T-helper 1 cell treated with Interleukin-12 subunit alpha and Interleukin-12 subunit beta and Interleukin-4 antibody, amounts not matched to agents 30 μg/mL and 1 μg/mL, for 36 hours (primary cell): Measurements from ENCODE around the gene ATXN1.

Experiments used
- H3K27ac Mint-ChIP-seq: one replicate; pipeline ENCODE4 v1.8.0; 2021; ENCODE audit warnings: mild to moderate bottlenecking, mixed read lengths
- H3K27me3 Mint-ChIP-seq: one replicate; pipeline ENCODE4 v1.8.0; 2021; ENCODE audit warnings: low read depth, mixed read lengths
- H3K36me3 Mint-ChIP-seq: one replicate; pipeline ENCODE4 v1.8.0; 2021; ENCODE audit warnings: low read depth, mixed read lengths
- H3K4me1 Mint-ChIP-seq: one replicate; pipeline ENCODE4 v1.8.0; 2021; ENCODE audit warnings: low read depth, mixed read lengths
- H3K4me3 Mint-ChIP-seq: one replicate; pipeline ENCODE4 v1.8.0; 2021; ENCODE audit warnings: mild to moderate bottlenecking, moderate library complexity, mixed read lengths
- H3K9me3 Mint-ChIP-seq: one replicate; pipeline ENCODE4 v1.8.0; 2021; ENCODE audit warnings: mixed read lengths

The ATXN1 gene

GRCh38 chr6:16498237-16498636, 263.0 kb downstream of the ATXN1 start:
- no peak overlapping the region for H3K27ac Mint-ChIP-seq

DNA sequence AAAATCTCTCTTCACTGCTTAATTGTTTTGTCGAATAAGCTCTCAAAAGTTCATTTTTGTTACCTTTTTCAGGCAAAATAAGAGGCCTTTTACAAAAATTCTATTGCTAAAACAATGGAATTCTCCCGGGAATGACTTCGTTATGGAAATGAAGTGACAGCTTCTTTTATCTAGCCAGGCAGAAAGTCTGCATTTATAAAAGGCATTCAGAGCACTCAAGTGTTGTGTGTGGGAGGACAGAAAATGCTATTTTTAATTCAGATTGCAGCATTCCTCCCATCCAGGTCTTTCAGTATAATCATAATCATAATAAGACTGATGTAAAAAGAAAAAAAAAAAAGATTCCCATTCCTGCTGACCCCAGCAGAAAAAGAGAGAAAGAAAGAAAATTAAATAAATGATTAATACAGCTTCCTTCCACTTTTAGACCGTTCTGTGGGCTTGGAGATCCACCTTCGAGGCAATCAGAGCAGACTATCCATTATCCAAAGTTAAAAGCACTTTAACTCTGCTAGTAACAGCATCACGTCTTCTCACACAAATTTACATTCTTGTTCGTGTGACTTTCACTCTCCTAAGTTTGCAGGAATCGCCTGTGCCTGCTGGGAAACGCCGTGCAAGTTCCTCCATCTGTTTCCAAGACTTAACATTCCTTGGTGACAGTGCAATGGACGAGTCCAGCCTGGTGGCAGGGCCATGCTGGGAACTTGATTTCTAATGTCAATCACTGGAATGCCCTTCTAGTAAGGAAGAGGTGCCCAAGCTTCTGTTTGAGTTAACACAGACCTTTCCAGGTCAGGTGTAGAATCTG, 264.1 kb downstream of the ATXN1 start:
- Mint-ChIP-seq H3K27ac (no peak overlapping the region), H3K36me3 (peaks cover 38% of the 10 kb centered on the region)

More at GRCh38 chr6:16498237-16498636, 263.0 kb downstream of the ATXN1 start:
- H3K4me3 Mint-ChIP-seq, result no peak overlapping the region
- peaks cover 35% of the 10 kb centered on the region for H3K36me3 Mint-ChIP-seq
- peaks cover 43% of the 10 kb centered on the region for H3K4me1 Mint-ChIP-seq
- no peaks in the 10 kb centered on the region for H3K27me3 Mint-ChIP-seq
- H3K9me3 Mint-ChIP-seq, result peaks cover 4% of the 10 kb centered on the region

GRCh38 chr6:16496210-16496609, 265.1 kb downstream of the ATXN1 start:
- peaks cover 48% of the 10 kb centered on the region for H3K4me1 Mint-ChIP-seq
- no peaks in the 10 kb centered on the region for H3K27me3 Mint-ChIP-seq
- H3K27ac Mint-ChIP-seq, result no peak overlapping the region
- peaks cover 37% of the 10 kb centered on the region for H3K36me3 Mint-ChIP-seq
- H3K9me3 Mint-ChIP-seq, result peaks cover 4% of the 10 kb centered on the region
- no peak overlapping the region for H3K4me3 Mint-ChIP-seq

More for the DNA sequence above, 264.1 kb downstream of the ATXN1 start:
- no peak overlapping the region for H3K4me3 Mint-ChIP-seq
- H3K27me3 Mint-ChIP-seq, result no peaks in the 10 kb centered on the region
- peaks cover 4% of the 10 kb centered on the region for H3K9me3 Mint-ChIP-seq
- peaks cover 48% of the 10 kb centered on the region for H3K4me1 Mint-ChIP-seq

DNA sequence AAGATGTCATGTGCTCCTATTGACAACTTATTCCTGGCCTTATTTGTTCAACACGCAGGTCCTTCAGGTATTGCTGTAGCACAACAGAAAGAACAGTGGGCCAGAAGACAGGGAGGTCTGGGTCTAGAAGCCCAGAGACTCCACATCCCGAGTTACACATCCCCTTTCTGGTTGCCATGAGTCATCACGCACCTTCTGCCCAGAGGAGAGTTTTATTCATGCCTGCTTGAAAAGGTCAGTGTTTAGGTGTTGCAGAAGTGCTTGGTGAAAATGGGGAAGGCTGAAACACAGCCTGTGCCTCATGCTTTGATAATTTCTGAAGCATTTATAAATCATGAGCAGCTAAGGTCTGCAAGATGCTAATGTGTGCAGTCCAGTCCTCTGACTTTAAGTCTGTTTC, 266.5 kb downstream of the ATXN1 start:
- Mint-ChIP-seq H3K9me3 (peaks cover 4% of the 10 kb centered on the region), H3K36me3 (peaks cover 44% of the 10 kb centered on the region), H3K27me3 (no peaks in the 10 kb centered on the region), H3K4me1 (peaks cover 55% of the 10 kb centered on the region), H3K27ac (peak overlapping the region; percentile 2), H3K4me3 (no peak overlapping the region)

GRCh38 chr6:16493802-16494201, 267.5 kb downstream of the ATXN1 start:
- peaks cover 41% of the 10 kb centered on the region for H3K36me3 Mint-ChIP-seq
- peaks cover 60% of the 10 kb centered on the region for H3K4me1 Mint-ChIP-seq
- H3K9me3 Mint-ChIP-seq, result peaks cover 1% of the 10 kb centered on the region
- no peak overlapping the region for H3K27ac Mint-ChIP-seq
- no peak overlapping the region for H3K4me3 Mint-ChIP-seq
- no peaks in the 10 kb centered on the region for H3K27me3 Mint-ChIP-seq

DNA sequence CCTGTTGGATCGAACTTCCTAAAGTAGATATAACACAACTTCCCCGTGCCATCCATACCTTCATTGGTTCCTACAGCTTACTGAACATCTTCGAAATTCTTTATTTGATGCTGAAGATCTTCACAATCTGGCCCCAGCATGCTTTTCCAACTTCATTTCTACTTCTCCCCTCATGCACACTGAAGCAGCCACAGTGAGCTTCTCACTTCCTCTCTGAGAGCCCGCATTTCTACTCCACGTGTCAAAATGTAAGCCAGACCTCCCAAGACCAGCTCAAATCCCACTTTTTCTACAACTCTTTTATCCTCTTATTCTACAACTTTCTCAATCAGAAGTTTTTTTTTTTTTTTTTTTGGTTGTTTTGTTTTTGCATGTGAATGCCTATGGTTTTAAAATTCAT, 268.1 kb downstream of the ATXN1 start:
- Mint-ChIP-seq H3K27me3 (no peaks in the 10 kb centered on the region), H3K27ac (peak overlapping the region; percentile 0), H3K4me3 (no peak overlapping the region), H3K36me3 (peaks cover 40% of the 10 kb centered on the region), H3K4me1 (peaks cover 63% of the 10 kb centered on the region), H3K9me3 (no peaks in the 10 kb centered on the region)

DNA sequence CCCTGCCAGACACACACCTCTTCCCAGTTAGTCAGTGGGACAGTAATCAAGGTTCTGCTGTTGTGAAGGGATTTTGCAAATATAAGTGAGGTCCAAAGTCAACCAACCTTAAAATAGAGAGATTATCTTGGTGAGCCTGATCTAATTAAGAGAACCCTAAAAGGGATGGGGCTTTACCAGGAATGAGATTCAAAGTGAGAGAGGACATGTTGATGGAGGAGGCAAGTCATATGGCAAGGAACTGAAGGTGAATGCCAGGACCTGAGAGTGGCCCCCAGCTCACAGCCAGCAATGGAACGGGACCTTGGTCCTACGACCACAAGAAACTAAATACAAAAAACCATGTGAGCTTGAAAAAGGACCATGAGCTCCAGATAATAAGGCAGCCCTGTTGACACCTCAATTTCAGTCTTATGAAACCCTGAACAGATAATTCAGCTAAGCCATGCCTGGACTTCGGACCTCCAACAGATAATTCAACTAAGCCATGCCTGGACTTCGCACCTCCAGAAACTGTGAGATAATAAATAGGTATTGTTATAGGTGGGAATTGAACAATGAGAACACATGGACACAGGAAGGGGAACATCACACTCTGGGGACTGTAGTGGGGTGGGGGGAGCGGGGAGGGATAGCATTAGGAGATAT, 269.5 kb downstream of the ATXN1 start:
- Mint-ChIP-seq H3K4me1 (peaks cover 67% of the 10 kb centered on the region), H3K4me3 (no peak overlapping the region), H3K36me3 (peaks cover 35% of the 10 kb centered on the region), H3K9me3 (no peaks in the 10 kb centered on the region), H3K27me3 (no peaks in the 10 kb centered on the region), H3K27ac (no peak overlapping the region)

DNA sequence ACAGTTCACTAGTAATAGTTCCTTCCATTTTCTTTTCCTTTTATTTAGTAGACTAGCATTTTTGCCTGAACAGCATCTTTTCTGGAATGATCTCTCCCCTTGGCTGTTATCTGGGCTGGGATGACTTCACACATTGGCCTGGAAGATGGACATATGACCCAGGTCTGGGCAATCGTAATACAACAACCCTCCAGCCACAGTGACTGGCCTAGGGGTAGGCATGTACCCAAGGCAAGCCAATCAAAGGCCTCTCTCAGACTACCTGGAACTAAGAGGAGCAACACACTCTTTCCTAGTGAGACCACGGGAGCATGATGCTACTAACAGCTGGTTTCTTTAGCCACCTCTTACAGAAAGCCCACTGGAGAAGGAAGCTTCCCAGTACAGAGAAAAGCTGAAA, 270.6 kb downstream of the ATXN1 start:
- no peaks in the 10 kb centered on the region for H3K9me3 Mint-ChIP-seq
- no peak overlapping the region for H3K4me3 Mint-ChIP-seq
- peaks cover 72% of the 10 kb centered on the region for H3K4me1 Mint-ChIP-seq
- no peaks in the 10 kb centered on the region for H3K27me3 Mint-ChIP-seq
- no peak overlapping the region for H3K27ac Mint-ChIP-seq
- peaks cover 39% of the 10 kb centered on the region for H3K36me3 Mint-ChIP-seq

- Mint-ChIP-seq H3K9me3 (no peaks in the 10 kb centered on the region), H3K36me3 (peaks cover 45% of the 10 kb centered on the region), H3K4me1 (peaks cover 77% of the 10 kb centered on the region), H3K27me3 (no peaks in the 10 kb centered on the region), H3K27ac (peak overlapping the region; percentile 29), H3K4me3 (no peak overlapping the region)
Measured at GRCh38 chr6:16488813-16489212, 272.4 kb downstream of the ATXN1 start.

DNA sequence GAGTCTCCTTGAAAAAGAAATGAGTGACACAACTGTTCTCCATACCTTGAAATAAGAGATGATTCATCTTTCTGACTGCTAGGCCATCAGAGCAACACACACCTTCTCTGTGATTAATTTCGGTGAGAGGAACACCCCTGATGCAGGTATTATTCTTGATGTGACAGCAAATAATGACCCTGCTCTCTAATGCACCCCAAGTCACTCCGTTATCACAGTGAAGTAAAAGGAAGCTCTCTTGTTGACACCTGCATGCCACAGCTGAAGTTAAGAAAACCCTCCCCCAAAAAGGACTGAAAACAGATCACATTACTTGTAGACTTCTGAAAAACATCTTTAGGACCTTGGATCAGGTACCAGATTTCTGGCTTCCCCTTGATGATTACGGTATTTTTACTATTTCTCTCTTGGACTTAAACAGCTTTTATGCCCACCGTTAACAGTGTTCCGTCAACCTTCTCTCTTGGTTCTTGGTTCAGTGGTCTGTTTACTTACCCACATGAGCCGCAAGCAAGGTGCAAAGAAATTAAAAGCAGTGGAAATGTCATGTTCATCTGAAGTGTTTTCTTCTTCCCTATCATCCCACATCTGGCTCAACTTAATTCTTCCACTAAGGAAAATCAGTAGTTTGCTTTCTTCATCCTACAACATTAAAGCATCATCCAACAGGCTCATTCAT, 273.1 kb downstream of the ATXN1 start:
- peaks cover 78% of the 10 kb centered on the region for H3K4me1 Mint-ChIP-seq

GRCh38 chr6:16486661-16487060, 274.6 kb downstream of the ATXN1 start:
- peak overlapping the region; percentile 73 for H3K27ac Mint-ChIP-seq
- peaks cover 48% of the 10 kb centered on the region for H3K36me3 Mint-ChIP-seq
- H3K9me3 Mint-ChIP-seq, result peaks cover 5% of the 10 kb centered on the region
- H3K4me1 Mint-ChIP-seq, result peaks cover 81% of the 10 kb centered on the region
- no peak overlapping the region for H3K4me3 Mint-ChIP-seq
- no peaks in the 10 kb centered on the region for H3K27me3 Mint-ChIP-seq

More for the DNA sequence above, 273.1 kb downstream of the ATXN1 start:
- Mint-ChIP-seq H3K9me3 (peaks cover 5% of the 10 kb centered on the region), H3K36me3 (peaks cover 48% of the 10 kb centered on the region), H3K4me3 (no peak overlapping the region), H3K27ac (peak overlapping the region; percentile 64), H3K27me3 (no peaks in the 10 kb centered on the region)

- peak overlapping the region; percentile 94 for H3K27ac Mint-ChIP-seq
- H3K36me3 Mint-ChIP-seq, result peaks cover 44% of the 10 kb centered on the region
- H3K27me3 Mint-ChIP-seq, result no peaks in the 10 kb centered on the region
- peaks cover 5% of the 10 kb centered on the region for H3K9me3 Mint-ChIP-seq
- peak overlapping the region; percentile 62 for H3K4me3 Mint-ChIP-seq
- peaks cover 77% of the 10 kb centered on the region for H3K4me1 Mint-ChIP-seq
Measured at GRCh38 chr6:16483315-16483875, 277.9 kb downstream of the ATXN1 start.

- H3K9me3 Mint-ChIP-seq, result peaks cover 5% of the 10 kb centered on the region
- peaks cover 74% of the 10 kb centered on the region for H3K4me1 Mint-ChIP-seq
- no peaks in the 10 kb centered on the region for H3K27me3 Mint-ChIP-seq
- H3K4me3 Mint-ChIP-seq, result peak overlapping the region; percentile 62
- H3K36me3 Mint-ChIP-seq, result peaks cover 46% of the 10 kb centered on the region
- H3K27ac Mint-ChIP-seq, result peak overlapping the region; percentile 94
Measured at GRCh38 chr6:16482702-16483314, 278.5 kb downstream of the ATXN1 start.
